Measurements from ENCODE around the gene ALOX5. TPM values are rescaled to one million over a fixed set of nuclear protein-coding genes. Genes with fewer than 3 reads are reported as not detected.
A peak's percentile ranks its signal among the peaks of the same experiment; 100 is the strongest.

Gene ALOX5
- total RNA-seq, 4 donors from 2014 or later, result 13.7 to 46.4 (median 17.9) TPM

GRCh38 chr10:45470098-45471012 lies 96.3 kb downstream of the ALOX5 start:
- TF ChIP-seq POLR2A (IDR thresholded peaks at IDR 0.05), result no peak
- no peak for TF ChIP-seq EP300 (IDR thresholded peaks at IDR 0.05)
- TF ChIP-seq POLR2AphosphoS5 (IDR thresholded peaks at IDR 0.05), result no peak
- no peak for TF ChIP-seq CTCF (IDR thresholded peaks at IDR 0.05)
- Histone ChIP-seq H3K27me3 (no peaks in the 10 kb centered on the region), H3K9me3 (no peaks in the 10 kb centered on the region), H3K36me3 (no peaks in the 10 kb centered on the region), H3K4me1 (peaks cover 0 to 53% (median 8%) of the 10 kb centered on the region in 3 donors), H3K27ac (peak overlapping the region in 2 of 4 donors; percentile 15 to 20), H3K4me3 (no peak overlapping the region)
- WGBS, 2 donors (ENCODE audit: low coverage in 1 of 2), result 58 to 74% methylated on average over 5 to 6 of the region's 10 CpGs
- peak; percentile 32 for ATAC-seq

GRCh38 chr10:45471059-45471458 lies 97.0 kb downstream of the ALOX5 start:
- no peak for ATAC-seq
- Histone ChIP-seq H3K9me3 (no peaks in the 10 kb centered on the region), H3K27ac (peak overlapping the region in 1 of 4 donors; percentile 20), H3K27me3 (no peaks in the 10 kb centered on the region), H3K4me1 (peaks cover 0 to 52% (median 8%) of the 10 kb centered on the region in 3 donors), H3K36me3 (no peaks in the 10 kb centered on the region), H3K4me3 (no peak overlapping the region)
- no peak for TF ChIP-seq POLR2AphosphoS5 (IDR thresholded peaks at IDR 0.05)
- no peak for TF ChIP-seq CTCF (IDR thresholded peaks at IDR 0.05)
- 39 to 78% methylated on average over 2 of the region's 2 CpGs for WGBS, 2 donors (ENCODE audit: low coverage in 1 of 2)

- WGBS, 2 donors (ENCODE audit: low coverage in 1 of 2), result 53 to 59% methylated on average over 3 to 7 of the region's 8 CpGs
- peaks cover 0 to 52% (median 8%) of the 10 kb centered on the region in 3 donors for H3K4me1 ChIP-seq
- H3K36me3 ChIP-seq, result no peaks in the 10 kb centered on the region
These were observed 97.7 kb downstream of the ALOX5 start for GRCh38 chr10:45471531-45472310.

GRCh38 chr10:45473126-45473525 lies 99.1 kb downstream of the ALOX5 start:
- TF ChIP-seq POLR2A (IDR thresholded peaks at IDR 0.05) (no peak), POLR2AphosphoS5 (IDR thresholded peaks at IDR 0.05) (no peak), EP300 (IDR thresholded peaks at IDR 0.05) (no peak), CTCF (IDR thresholded peaks at IDR 0.05) (no peak)
- WGBS, 2 donors (ENCODE audit: low coverage in 1 of 2), result 82 to 89% methylated on average over 3 to 4 of the region's 4 CpGs
- Histone ChIP-seq H3K4me1 (peaks cover 0 to 43% (median 8%) of the 10 kb centered on the region in 3 donors), H3K27me3 (no peaks in the 10 kb centered on the region), H3K27ac (no peak overlapping the region), H3K9me3 (peaks cover 0 to 10% (median 0%) of the 10 kb centered on the region in 3 donors), H3K4me3 (no peak overlapping the region), H3K36me3 (no peaks in the 10 kb centered on the region)
- ATAC-seq, result no peak

More at GRCh38 chr10:45471531-45472310, 97.7 kb downstream of the ALOX5 start:
- Histone ChIP-seq H3K27me3 (no peaks in the 10 kb centered on the region), H3K9me3 (no peaks in the 10 kb centered on the region), H3K27ac (peak overlapping the region in 1 of 4 donors; percentile 20), H3K4me3 (no peak overlapping the region)
- TF ChIP-seq POLR2AphosphoS5 (IDR thresholded peaks at IDR 0.05), result no peak
- no peak for TF ChIP-seq POLR2A (IDR thresholded peaks at IDR 0.05)
- no peak for TF ChIP-seq EP300 (IDR thresholded peaks at IDR 0.05)
- no peak for TF ChIP-seq CTCF (IDR thresholded peaks at IDR 0.05)
- ATAC-seq, result no peak
